ENCODE results near the gene FLNA. TPM values are rescaled to one million over a fixed set of nuclear protein-coding genes. Genes with fewer than 3 reads are reported as not detected.

The FLNA gene
- total and polyA plus RNA-seq, 9 of the 15 experiments (the other 6 are each of a cell fraction or from before 2014, with no cell fraction given): 6.2 to 735 (median 135) TPM

- TF ChIP-seq REST (IDR thresholded peaks at IDR 0.05; ENCODE audit: borderline replicate concordance) (peak; percentile 100), REST (CRISPR knock-in tag; IDR thresholded peaks at IDR 0.05; ENCODE audit: low read depth) (no peak), HOXB6 (CRISPR knock-in tag; IDR thresholded peaks at IDR 0.05; ENCODE audit: borderline replicate concordance) (no peak), MTA3 (IDR thresholded peaks at IDR 0.05; ENCODE audit: borderline replicate concordance) (peak; percentile 99), HMBOX1 (IDR thresholded peaks at IDR 0.05) (no peak), POLR2A (conservative IDR thresholded peaks at IDR 0.05) (peak; percentile 79), THAP12 (CRISPR knock-in tag; IDR thresholded peaks at IDR 0.05) (peak; percentile 30; the same call in 1 of the 2 replicates), SMAD4 (CRISPR knock-in tag; conservative IDR thresholded peaks at IDR 0.05) (peak; percentile 62), MEIS2 (IDR thresholded peaks at IDR 0.05; ENCODE audit: partially characterized antibody) (peak; percentile 68), SMC3 (conservative IDR thresholded peaks at IDR 0.05; ENCODE audit: insufficient read depth, low read depth, low read length) (no peak), SP1 (CRISPR knock-in tag; IDR thresholded peaks at IDR 0.05) (peak; percentile 92), TFAP4 (CRISPR knock-in tag; IDR thresholded peaks at IDR 0.05; ENCODE audit: borderline replicate concordance) (peak; percentile 73), MBD2 (IDR thresholded peaks at IDR 0.05; ENCODE audit: borderline replicate concordance, low read depth) (peak; percentile 55; the same call in 1 of the 2 replicates)
These were observed 4.5 kb upstream of the FLNA start, which contains the start of gene EMD (continued) for GRCh38 chrX:154378799-154379568.
